AG09309 (cell line): ENCODE measurements around the gene L3MBTL4.

Experiments used
- DNase-seq: peaks from one replicate; pipeline ENCODE4 v3.0.0-alpha.2; 2010; ENCODE audit warnings: low read depth
- H3K4me3 ChIP-seq: 2 replicates; pipeline ENCODE4 v1.5.1; 2011; ENCODE audit warnings: mild to moderate bottlenecking, low read depth, low read length, moderate library complexity; ENCODE audit not compliant: control insufficient read depth
- TF ChIP-seq, protein P1 (sequence below): IDR thresholded peaks from 2 replicates; pipeline ENCODE4 v1.5.1; 2011; ENCODE audit warnings: mild to moderate bottlenecking, low read depth, low read length, inconsistent platforms; ENCODE audit not compliant: insufficient read depth, control insufficient read depth; ENCODE audit errors: missing control alignments

Gene L3MBTL4

DNA sequence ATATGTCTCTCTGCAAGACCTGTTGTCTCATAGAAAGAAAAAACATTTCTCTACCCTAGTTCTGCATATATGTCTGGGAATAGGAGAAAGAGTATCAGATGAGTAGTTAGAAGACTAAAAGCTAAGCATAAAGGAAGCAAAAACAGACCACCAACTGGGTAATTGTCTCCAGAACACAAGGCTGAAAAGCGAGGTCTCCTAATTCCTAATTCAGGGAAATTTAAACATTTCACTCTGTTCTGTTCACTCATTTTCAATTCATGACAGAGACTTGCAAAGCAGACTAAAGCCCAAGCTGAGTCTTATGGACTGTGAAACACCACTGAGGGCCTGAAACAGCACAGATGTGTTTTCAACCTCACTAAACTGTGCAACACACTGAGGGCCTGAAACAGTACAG lies 294.9 kb downstream of the L3MBTL4 start:
- H3K4me3 ChIP-seq: no peak overlapping the region
- TF ChIP-seq, protein P1, sequence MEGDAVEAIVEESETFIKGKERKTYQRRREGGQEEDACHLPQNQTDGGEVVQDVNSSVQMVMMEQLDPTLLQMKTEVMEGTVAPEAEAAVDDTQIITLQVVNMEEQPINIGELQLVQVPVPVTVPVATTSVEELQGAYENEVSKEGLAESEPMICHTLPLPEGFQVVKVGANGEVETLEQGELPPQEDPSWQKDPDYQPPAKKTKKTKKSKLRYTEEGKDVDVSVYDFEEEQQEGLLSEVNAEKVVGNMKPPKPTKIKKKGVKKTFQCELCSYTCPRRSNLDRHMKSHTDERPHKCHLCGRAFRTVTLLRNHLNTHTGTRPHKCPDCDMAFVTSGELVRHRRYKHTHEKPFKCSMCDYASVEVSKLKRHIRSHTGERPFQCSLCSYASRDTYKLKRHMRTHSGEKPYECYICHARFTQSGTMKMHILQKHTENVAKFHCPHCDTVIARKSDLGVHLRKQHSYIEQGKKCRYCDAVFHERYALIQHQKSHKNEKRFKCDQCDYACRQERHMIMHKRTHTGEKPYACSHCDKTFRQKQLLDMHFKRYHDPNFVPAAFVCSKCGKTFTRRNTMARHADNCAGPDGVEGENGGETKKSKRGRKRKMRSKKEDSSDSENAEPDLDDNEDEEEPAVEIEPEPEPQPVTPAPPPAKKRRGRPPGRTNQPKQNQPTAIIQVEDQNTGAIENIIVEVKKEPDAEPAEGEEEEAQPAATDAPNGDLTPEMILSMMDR: no peak
- DNase-seq: no peak

DNA sequence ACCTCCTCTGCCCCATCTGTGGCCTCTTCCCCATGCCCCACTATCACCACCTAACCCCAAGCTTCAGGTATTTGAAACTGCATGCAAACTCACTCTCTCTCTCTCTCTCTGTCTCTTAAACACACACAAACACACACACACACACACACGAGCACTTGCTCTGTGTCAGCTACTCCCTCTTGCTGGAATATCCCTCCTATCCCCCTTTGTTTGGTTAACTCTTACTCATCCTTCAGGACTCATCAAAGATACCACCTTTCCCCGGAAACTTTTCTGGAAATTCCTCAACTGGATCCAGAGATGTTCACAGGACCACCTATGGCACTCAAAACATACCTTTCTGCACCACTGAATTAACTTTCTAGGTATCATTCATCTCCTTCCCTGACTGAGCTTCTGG lies 296.6 kb downstream of the L3MBTL4 start:
- TF ChIP-seq, protein P1: no peak
- H3K4me3 ChIP-seq: no peak overlapping the region
- no peak for DNase-seq

DNA sequence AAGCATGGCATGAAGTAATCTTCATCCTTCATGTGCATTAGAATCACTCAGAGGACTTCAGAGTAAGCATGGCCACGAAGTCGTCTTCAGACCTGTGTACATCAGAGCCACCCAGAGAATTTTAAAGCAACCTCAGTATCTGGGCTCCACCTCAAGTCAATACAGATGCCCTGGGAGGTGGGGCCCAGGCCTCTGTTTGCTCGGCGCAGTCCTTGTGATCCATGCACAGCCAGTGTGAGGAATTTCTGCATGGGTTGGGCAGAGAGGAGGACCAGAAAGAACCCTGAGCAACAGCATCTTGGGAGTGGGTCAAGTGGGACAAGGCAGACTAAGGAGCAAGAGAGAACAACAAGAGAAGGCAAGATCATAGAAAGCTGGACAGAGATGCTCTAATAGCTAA lies 299.0 kb downstream of the L3MBTL4 start:
- DNase-seq: no peak
- TF ChIP-seq, protein P1: no peak

DNA sequence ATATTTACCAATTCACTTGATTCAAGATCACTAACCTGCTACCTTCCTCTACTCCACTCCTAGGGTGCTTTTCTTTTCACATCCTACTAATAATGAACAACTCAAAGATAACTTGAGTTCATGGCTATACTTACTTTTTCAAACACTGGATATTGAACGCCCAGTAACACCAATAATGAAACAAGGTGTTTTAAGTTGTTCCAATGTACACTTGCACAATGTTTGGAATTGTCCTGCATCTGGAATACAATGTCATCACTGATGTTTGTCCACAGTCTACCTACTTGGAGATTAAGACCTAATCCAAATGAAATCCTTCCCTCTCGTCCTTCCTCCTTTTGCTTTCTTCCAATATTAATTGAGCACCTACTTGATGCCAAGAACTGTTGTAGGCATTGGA lies 301.1 kb downstream of the L3MBTL4 start:
- DNase-seq: no peak
- TF ChIP-seq, protein P1: no peak
- H3K4me3 ChIP-seq: no peak overlapping the region

More for the DNA sequence above, 299.0 kb downstream of the L3MBTL4 start:
- H3K4me3 ChIP-seq: no peak overlapping the region

DNA sequence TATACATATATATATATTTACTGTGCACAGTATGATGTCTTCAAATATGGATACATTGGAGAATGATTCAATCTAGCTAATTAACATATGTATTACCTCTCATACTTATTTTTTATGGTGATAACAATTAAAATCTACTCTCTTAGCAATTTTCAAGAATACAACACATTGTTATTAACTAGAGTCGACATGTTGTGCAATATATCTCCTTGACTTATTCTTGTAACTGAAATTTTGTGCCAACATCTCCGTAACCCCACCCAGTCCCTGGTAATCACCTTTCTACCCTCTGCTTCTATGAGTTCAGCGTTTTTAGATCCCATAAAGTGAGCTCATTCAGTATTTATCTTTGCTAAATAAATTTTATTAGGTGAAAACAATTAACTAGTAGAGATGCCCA lies 303.0 kb downstream of the L3MBTL4 start:
- no peak overlapping the region for H3K4me3 ChIP-seq
- no peak for DNase-seq
- TF ChIP-seq, protein P1: no peak

DNA sequence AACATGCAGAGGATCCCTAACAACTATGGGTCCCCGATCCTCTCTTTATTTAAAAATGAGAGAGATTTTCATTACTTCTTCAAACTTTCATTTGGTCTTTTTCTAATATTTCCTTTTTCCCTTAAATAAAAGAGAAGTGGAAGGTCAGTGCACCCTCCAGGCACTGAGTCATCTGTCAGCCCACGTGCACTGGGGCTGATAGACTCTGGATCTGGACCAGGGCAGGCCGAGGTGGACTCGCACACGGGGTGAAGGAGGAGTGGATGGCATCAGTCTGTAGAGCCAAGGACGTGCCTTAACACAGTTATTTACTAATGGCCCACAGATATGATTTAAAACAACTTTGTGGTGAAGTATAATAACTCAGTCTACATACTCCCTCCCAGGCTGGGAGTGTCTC lies 305.0 kb downstream of the L3MBTL4 start:
- no peak for DNase-seq
- TF ChIP-seq, protein P1: no peak
- no peak overlapping the region for H3K4me3 ChIP-seq

DNA sequence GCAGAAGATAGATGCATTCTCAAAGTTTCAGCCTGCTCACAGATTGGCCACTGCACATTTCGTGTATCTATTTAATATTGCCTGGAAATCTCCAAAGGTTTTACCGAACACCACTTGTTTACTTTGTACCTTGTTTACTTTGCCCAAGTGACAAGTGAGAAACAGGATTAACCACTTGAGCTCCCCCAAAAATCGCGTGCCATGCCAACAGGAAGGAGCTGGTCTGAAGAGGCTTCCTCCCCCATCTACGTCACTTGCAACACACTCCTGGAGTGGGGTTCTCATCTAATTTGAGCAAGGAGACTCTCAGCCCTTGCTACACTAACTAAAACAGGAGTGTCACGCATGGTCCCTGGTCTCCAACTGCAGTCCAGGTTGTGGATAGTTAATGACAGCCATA lies 306.9 kb downstream of the L3MBTL4 start:
- TF ChIP-seq, protein P1: no peak
- DNase-seq: no peak
- H3K4me3 ChIP-seq: no peak overlapping the region
